ENCODE data around the gene HAGHL. TPM values are rescaled to one million over a fixed set of nuclear protein-coding genes. Genes with fewer than 3 reads are reported as not detected.

The HAGHL gene
- total and polyA plus RNA-seq, 2 of the 8 experiments (the other 6 are each of a cell fraction or from before 2014, with no cell fraction given): 26.6 to 26.9 TPM

DNA sequence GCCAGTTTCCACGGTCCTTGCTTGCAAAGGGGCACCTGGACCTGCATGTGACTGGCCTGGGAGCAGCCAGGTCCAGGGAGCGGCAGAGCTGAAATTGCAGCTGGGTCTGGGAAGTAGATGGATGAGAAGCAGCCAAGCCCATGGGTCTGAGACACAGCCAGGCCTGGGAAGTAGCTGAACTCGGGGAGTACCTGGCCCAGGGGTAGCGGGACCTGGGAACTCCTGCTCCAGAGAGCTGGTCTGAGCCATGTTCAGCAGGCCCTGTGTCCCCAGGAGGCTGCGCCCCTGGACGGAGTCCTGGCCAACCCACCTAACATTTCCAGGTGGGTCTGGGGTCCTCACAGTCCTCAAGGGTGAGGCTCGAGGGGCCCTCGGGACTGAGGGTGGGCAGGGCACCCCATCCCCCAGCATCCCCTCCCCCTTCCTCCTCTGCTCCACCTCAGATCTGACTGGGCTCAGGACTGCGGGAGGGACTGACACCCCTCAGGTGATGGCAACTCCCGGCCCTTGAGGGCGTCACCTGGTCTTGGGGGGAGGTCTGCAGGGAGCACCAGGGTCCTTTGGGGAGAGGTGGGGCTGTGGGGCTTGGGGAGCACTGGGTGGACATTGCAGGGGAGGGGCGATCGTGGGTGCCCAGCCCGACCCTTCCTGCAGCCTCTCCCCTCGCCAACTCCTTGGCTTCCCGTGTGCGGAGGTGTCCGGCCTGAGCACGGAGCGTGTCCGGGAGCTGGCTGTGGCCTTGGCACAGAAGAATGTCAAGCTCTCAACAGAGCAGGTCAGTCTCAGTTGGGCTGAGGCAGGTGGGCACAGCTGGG lies 36.7 kb downstream of the HAGHL start:
- H3K27me3 ChIP-seq (replicated peaks in 1 of 4; ENCODE audit: control insufficient read depth in 3 of 4, extremely low read depth in 1 of 4, insufficient read depth in 3 of 4, low read length in 3 of 4): no peaks in the 10 kb centered on the region
- no peak overlapping the region for H2BK120ac ChIP-seq (replicated peaks; ENCODE audit: low read depth, low read length)
- WGBS, 2 experiments (ENCODE audit: extremely low coverage in 1 of 2, insufficient coverage in 1 of 2, insufficient read length in 1 of 2, insufficient replicate concordance in 2 of 2, low coverage in 1 of 2, low lambda C conversion rate in 2 of 2, missing lambda C conversion rate in 1 of 2): 84% methylated on average over 14 of the region's 21 CpGs; no CpG with 5 or more reads in 1 of the 2 experiments
- CTCF ChIA-PET (ENCODE audit: partially characterized antibody): interaction anchor here (0.5 to 5.0 kb wide), 7 partner anchors 14 to 184 kb away, joined by 3 to 38 read pairs (median 4); partner anchors contain the start of gene CIAO3
- H3K9ac ChIP-seq (replicated peaks in 1 of 4; ENCODE audit: extremely low read depth in 1 of 4, low read depth in 3 of 4, low read length in 3 of 4): no peak overlapping the region
- no peaks in the 10 kb centered on the region for H3K9me3 ChIP-seq (ENCODE audit: insufficient read depth in 2 of 2, low read depth in 1 of 2, low read length in 1 of 2)
- TF ChIP-seq CHD1 (IDR thresholded peaks at IDR 0.05; ENCODE audit: low read depth, low read length) (no peak), TEAD4 (IDR thresholded peaks at IDR 0.05; ENCODE audit: low read depth, low read length) (no peak), YY1 (IDR thresholded peaks at IDR 0.05; ENCODE audit: low read depth, low read length) (no peak), EGR1 (IDR thresholded peaks at IDR 0.05; ENCODE audit: borderline replicate concordance, low read depth, low read length) (no peak), RXRA (IDR thresholded peaks at IDR 0.05; ENCODE audit: insufficient read depth, low read depth, low read length) (no peak), KDM1A (IDR thresholded peaks at IDR 0.05; ENCODE audit: borderline replicate concordance, low read length) (peak; percentile 52; the same call in 1 of the 2 replicates)
- no peak overlapping the region for H3K23ac ChIP-seq (ENCODE audit: insufficient read length)
- FAIRE-seq (no peak), DNase-seq (ENCODE audit: low read depth in 1 of 2, low spot score in 2 of 2) (no peak)
- H3K4me1 ChIP-seq (replicated peaks in 1 of 4; ENCODE audit: control insufficient read depth in 3 of 4, insufficient read depth in 4 of 4, low read length in 3 of 4): peaks cover 0 to 6% (median 2%) of the 10 kb centered on the region in 4 experiments; a peak in 4 of 7 replicates
- H2AFZ ChIP-seq (ENCODE audit: low read length): no peak overlapping the region
- no peaks in the 10 kb centered on the region for H3K79me1 ChIP-seq (ENCODE audit: low read depth, low read length)
- H3K4ac ChIP-seq (replicated peaks; ENCODE audit: insufficient read length, low read depth, low read length): no peak overlapping the region
- no peaks in the 10 kb centered on the region for H3K79me2 ChIP-seq (ENCODE audit: control insufficient read depth in 1 of 2, insufficient read depth in 2 of 2, low read length in 2 of 2)
- H3K23me2 ChIP-seq (ENCODE audit: low read depth, low read length): no peaks in the 10 kb centered on the region; the same call in 1 of the 2 replicates
- no peak overlapping the region for H3K56ac ChIP-seq (replicated peaks; ENCODE audit: insufficient read length, low read depth, low read length)
- no peaks in the 10 kb centered on the region for H4K20me1 ChIP-seq (replicated peaks in 1 of 2; ENCODE audit: control insufficient read depth in 1 of 2, insufficient read depth in 2 of 2, low read length in 2 of 2)
- H3K27ac ChIP-seq (ENCODE audit: low read depth, low read length): no peak overlapping the region
- H2AK5ac ChIP-seq (ENCODE audit: low read depth, low read length): peak overlapping the region; percentile 10; the same call in 1 of the 2 replicates
- H2BK15ac ChIP-seq (ENCODE audit: low read length): peak overlapping the region; percentile 98
- H4K5ac ChIP-seq (ENCODE audit: insufficient read length, low read depth, low read length): no peak overlapping the region
- no peak overlapping the region for H2BK20ac ChIP-seq (ENCODE audit: low read length)
- no peaks in the 10 kb centered on the region for H3K36me3 ChIP-seq (ENCODE audit: control insufficient read depth in 2 of 4, insufficient read depth in 4 of 4, low read length in 3 of 4)
- H2BK12ac ChIP-seq (ENCODE audit: low read depth, low read length): peak overlapping the region; percentile 81; the same call in 1 of the 2 replicates
- POLR2A ChIA-PET (ENCODE audit: partially characterized antibody): interaction anchor here (0.9 to 1.4 kb wide), 4 partner anchors 10 to 43 kb away, joined by 3 to 5 read pairs (median 4); partner anchors contain the start of gene ANTKMT
- H3K4me2 ChIP-seq (ENCODE audit: insufficient read depth in 1 of 2, low read depth in 2 of 2, low read length in 2 of 2): no peak overlapping the region
- H4K8ac ChIP-seq (ENCODE audit: extremely low read depth, insufficient read depth, low read length): 0 out of 2 replicates have a peak overlapping the region, but pooled peaks have one; percentile 86
- no peak overlapping the region for H3K14ac ChIP-seq (ENCODE audit: insufficient read length)
- no peak overlapping the region; the same call in 1 of the 2 replicates for H3K18ac ChIP-seq (ENCODE audit: extremely low read depth, low read length)
- no peak overlapping the region for H4K91ac ChIP-seq (replicated peaks; ENCODE audit: insufficient read length, low read length)
- H2BK5ac ChIP-seq (ENCODE audit: low read depth, low read length): peak overlapping the region; percentile 68
- no peak overlapping the region for H3K4me3 ChIP-seq (ENCODE audit: extremely low read depth in 1 of 4, insufficient read depth in 2 of 4, low read depth in 3 of 4, low read length in 4 of 4)

Measured in H1 (cell line).